GM12872 (cell line): Measurements from ENCODE around the gene PIP4K2B.

Source experiments
- TF ChIP-seq, protein P1 (sequence below): IDR thresholded peaks from 3 replicates; pipeline ENCODE4 v1.5.1; 2011; ENCODE audit warnings: low read depth, mild to moderate bottlenecking, low read length, moderate library complexity; ENCODE audit not compliant: insufficient read depth

The PIP4K2B gene

DNA sequence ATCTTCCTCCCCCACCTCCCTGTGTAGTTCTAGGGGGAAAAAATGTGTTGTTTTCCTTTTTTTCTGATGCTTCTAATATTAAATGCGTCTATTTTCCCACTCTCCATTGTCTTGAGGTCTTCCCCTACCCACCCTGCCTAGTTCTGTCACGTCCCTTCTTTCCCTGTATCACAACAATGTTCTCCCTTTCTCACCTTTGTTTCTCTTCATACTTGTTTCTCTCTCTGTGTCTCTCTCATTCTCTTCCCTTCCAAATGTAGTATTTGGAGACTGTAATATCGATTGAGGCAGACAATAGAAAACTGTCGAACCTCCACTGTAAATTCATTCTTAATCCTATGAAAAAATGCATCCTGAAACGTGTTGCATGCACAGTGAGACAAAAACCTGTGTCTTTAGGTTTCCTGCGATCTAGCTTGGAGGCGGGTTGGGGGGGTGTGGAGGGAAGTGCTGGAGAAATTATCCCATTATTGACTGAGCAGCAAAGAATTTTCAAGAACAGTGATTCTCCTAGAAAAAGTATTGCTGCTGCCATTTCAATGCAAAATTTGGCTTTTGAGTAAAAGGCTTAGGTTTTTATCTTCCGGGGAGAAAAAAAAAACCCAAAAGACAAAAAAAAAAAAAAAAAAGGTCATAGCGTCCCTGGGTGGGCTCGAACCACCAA lies 48.1 kb downstream of the PIP4K2B start:
- TF ChIP-seq, protein P1, sequence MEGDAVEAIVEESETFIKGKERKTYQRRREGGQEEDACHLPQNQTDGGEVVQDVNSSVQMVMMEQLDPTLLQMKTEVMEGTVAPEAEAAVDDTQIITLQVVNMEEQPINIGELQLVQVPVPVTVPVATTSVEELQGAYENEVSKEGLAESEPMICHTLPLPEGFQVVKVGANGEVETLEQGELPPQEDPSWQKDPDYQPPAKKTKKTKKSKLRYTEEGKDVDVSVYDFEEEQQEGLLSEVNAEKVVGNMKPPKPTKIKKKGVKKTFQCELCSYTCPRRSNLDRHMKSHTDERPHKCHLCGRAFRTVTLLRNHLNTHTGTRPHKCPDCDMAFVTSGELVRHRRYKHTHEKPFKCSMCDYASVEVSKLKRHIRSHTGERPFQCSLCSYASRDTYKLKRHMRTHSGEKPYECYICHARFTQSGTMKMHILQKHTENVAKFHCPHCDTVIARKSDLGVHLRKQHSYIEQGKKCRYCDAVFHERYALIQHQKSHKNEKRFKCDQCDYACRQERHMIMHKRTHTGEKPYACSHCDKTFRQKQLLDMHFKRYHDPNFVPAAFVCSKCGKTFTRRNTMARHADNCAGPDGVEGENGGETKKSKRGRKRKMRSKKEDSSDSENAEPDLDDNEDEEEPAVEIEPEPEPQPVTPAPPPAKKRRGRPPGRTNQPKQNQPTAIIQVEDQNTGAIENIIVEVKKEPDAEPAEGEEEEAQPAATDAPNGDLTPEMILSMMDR, result no peak

DNA sequence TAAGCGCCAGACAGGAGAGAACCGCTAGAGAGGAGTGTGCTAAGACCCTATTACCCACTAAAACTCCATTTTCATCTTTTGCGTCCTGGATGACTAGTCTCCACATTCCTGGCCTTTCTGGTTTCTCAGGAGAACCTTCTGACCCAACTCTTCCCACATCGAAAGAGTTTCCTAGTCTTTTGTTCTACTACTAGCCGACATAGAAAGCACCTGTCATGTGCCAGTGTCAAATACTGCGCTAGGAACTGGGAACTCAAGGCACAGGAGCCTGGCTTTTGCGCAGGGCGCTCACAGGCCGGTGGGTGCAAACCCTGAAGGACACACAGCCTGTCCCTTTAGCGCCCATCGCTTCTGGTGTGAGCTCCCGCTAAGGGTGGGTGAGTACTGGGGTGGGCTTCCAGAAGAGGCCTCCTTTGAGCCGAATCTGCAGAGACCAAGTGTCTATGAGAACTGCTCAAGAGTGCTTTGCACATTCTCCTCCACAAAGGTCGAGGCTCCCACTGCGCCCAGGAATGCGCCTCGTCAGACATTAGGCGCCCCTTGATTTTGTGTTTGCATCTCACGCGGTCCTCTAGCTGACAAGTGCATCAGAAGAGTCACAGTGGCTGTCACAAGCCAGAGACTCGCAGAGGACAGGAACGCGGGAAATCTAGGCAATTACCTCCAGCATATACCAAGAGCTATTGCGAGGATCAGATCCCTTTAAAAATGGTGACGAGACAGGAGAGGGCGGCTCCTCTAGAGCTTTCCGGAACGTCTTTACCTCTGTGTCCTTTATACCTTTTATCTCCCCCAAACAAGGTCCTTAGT lies 48.8 kb downstream of the PIP4K2B start:
- TF ChIP-seq, protein P1, result no peak

DNA sequence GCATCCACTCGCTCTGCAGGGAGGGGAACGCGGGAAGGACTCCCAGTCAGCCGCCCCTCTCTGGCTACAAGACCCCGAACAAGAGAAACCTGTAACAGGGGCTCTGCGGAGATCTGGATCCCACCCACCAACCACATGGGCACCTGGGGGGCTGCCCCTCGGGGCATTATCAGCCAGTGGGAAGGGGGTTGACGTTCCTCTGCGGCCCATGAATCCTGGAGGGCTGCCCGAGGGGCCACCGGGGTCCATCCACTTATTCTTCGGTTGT lies 49.4 kb downstream of the PIP4K2B start:
- TF ChIP-seq, protein P1, result no peak

DNA sequence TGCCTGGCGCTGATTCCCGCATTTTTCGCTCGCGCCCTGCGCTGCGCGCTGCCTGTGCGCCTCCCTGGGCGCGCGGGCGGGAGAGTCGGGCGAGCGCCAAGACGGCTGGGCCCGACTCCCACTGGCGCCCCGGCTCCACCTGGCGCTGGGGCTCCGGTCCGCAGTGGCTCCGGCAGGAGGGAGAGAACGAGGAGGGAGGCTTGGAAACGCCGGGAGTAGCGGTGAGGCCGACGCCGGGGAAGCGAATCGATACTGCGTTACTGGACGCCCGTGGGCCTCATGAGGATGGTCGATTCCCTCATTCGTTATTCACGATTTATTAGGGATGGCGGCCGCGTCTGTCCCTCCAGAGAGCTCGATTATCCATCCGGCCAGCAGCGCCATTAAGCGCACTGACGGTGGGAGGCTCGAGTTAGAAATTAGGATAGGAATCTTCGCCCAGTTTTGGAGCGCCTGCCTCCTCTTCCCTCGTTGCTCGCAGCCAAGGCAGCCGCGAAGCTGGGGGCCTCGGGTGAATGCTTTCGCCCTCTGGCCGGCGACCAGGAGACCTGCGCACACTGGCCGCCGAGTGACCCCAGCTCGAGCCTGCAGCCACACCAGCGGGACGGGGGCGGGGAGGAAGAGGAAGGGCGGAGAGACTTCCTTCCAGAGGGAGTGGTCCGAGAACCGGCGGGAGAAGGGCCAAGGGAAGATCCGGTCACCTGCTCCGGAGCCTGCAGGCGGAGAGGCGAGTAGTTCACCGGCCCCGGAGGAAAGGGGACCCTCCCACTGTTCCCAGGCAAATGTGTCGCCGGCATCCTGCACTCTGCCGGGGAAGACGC lies 49.9 kb downstream of the PIP4K2B start:
- TF ChIP-seq, protein P1, result 0 out of 3 replicates have a peak, but pooled peaks have one; percentile 4

DNA sequence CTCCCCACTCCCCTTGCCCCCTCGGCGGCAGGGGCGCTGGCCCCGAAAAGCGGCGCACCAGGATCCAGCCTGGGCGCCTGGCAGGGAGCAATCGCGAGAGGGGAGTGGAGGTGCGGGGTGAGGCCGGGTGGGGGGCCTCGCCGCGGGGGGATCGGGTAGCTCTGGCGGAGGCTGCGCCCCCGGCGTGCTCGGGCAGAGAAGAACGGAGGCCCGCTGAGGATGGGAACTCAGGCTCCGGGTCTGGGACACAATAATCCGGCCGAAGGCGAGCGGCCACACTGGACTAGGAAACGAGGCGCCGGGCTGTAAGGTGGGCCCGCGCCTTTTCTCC lies 50.5 kb downstream of the PIP4K2B start:
- TF ChIP-seq, protein P1, result no peak

DNA sequence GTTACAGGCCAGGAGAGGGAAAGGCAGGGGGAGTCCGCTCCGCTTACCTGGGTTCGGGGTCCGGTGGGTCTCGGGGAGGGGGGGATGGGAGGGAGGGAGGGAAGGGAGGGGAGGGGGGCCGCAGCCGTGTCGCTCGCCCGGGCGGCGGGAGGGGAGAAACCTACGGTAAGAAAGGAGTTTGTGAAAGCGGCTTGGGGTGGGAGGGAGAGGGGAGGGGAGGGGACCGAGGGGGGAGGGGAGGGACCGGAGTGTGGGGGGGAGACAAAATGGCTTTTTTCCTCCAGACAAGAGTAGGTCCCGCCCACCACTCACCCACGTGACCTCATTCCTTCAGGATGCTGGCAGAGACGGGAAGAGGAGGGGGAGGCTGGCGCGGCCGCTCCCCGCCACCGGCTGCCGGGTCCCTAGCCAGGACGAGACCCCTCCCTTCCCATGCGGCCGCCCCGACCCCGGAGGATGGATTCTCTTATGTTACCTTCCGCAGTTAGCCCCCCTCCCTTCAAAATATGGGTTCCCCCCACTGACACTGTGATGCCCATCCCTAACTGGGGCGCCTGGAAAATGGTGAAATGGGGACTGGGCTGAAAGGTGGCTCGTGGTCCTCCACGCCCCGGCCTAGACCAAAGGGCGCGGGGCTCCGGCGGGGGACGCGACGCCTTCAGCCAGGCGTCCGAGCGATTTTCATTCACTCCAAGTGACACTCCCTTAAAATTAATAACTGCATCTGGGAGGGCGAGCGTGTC lies 51.0 kb downstream of the PIP4K2B start, which contains the start of gene PCGF2:
Gene PCGF2 (minus strand): TSS at position 188 of the 743 bp plus-strand sequence. CDS start 7,934 bp downstream, outside the sequence.
- TF ChIP-seq, protein P1, result no peak

DNA sequence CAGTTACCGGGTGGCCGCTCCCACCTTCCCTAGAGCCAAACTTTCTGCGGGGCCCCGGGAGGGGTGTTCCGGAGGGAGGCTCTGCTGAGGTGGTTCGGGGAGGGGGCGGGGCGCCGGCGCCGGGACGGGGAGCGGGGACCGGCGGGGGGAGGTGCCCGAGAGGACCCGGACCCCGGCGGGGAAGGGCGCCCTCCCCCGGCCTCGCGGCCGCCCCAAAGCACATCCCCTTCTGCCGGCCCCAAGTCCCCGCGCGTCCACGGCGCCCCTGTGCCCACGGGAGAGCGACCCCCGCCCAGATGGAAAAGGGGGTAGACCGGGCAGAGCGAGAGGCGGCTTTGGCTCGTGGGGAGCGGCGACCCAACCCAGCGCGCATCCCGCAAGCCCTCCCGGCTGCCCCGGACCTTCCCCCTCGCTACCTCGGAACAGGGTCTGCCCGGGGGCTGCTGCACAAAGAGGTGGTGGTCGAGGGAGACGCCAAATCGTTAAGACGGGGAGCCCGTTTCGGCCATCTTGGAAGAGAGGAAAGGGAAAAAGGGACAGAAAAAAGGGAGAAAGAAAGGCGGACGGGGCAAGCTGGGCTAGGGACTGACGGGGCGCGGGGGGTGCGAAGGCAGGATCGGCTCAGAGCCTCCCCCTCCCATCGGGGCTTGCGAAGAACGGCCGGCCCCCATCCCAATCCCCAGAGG lies 51.8 kb downstream of the PIP4K2B start:
- TF ChIP-seq, protein P1, result no peak
